ENCODE results near the gene FCN3.
"Not testable (repeated sequence)": the region's sequence is repeated elsewhere in the genome, so short reads cannot be mapped to it uniquely, and the experiment has no call there.

The FCN3 gene

GRCh38 chr1:27398405-27399149 is 24.0 kb upstream of the FCN3 start:
- DNase-seq = no peak

GRCh38 chr1:27397749-27398148 is 23.1 kb upstream of the FCN3 start:
- no peak for DNase-seq

GRCh38 chr1:27397110-27397509 is 22.5 kb upstream of the FCN3 start:
- DNase-seq = no peak

GRCh38 chr1:27395441-27396195 is 21.0 kb upstream of the FCN3 start:
- peak; percentile 82 for DNase-seq

- no peak for DNase-seq
Measured at GRCh38 chr1:27394925-27395324, 20.3 kb upstream of the FCN3 start.

GRCh38 chr1:27394282-27394658 is 19.6 kb upstream of the FCN3 start:
- DNase-seq = no peak

- DNase-seq = no peak
Measured at GRCh38 chr1:27393641-27394281, 19.1 kb upstream of the FCN3 start.

GRCh38 chr1:27392778-27393635 is 18.4 kb upstream of the FCN3 start:
- no peak for DNase-seq

GRCh38 chr1:27392096-27392777 is 17.6 kb upstream of the FCN3 start, which contains the start of gene GPR3:
Gene GPR3 (plus strand): TSS chr1:27392622. CDS start chr1:27393799, 1,177 bp downstream.
- DNase-seq = peak; percentile 93

GRCh38 chr1:27391511-27392095 is 17.0 kb upstream of the FCN3 start:
- DNase-seq = peak; percentile 43

GRCh38 chr1:27388337-27389005 is 13.8 kb upstream of the FCN3 start:
- DNase-seq = peak; percentile 66

- not testable (repeated sequence) for DNase-seq
Measured at GRCh38 chr1:27384797-27385196, 10.2 kb upstream of the FCN3 start.

GRCh38 chr1:27383661-27384060 is 9.0 kb upstream of the FCN3 start:
- no peak for DNase-seq

- no peak for DNase-seq
Measured at GRCh38 chr1:27383039-27383605, 8.5 kb upstream of the FCN3 start, which contains the start of gene CD164L2. Gene CD164L2 (minus strand): TSS chr1:27383333. CDS start chr1:27383239, 94 bp downstream.

- DNase-seq = no peak
Measured at GRCh38 chr1:27381969-27382762, 7.5 kb upstream of the FCN3 start.

GRCh38 chr1:27380766-27381733 is 6.4 kb upstream of the FCN3 start:
- DNase-seq = no peak

- DNase-seq = no peak
Measured at GRCh38 chr1:27380224-27380623, 5.6 kb upstream of the FCN3 start.

GRCh38 chr1:27379564-27380122 is 5.0 kb upstream of the FCN3 start:
- DNase-seq = no peak
